K562 (cell line): ENCODE data around the gene TSC22D2. TPM values are rescaled to one million over a fixed set of nuclear protein-coding genes. Genes with fewer than 3 reads are reported as not detected.

Experiments
- ATAC-seq: fragments of 200-7000 bp; cut with Tn5 transposase; 3 replicates; pipeline ENCODE4 v1.9.1; 2020; ENCODE audit warnings: moderate library complexity
- BruUV-seq: library from RNA; stranded (reverse); fragments of 400-500 nt; replicated peaks from 2 replicates; lab custom pipeline; 2021; lab: Mats Ljungman, UMichigan
- CTCF ChIA-PET: fragments of 300-600 bp; formaldehyde crosslinking; extraction: SDS; loops from one replicate; lab custom pipeline; 2021; ENCODE audit warnings: low intra/inter-chr PET ratio; lab: Yijun Ruan, JAX
- POLR2A ChIA-PET: fragments of 300-600, 350-650 bp; sonication (Branson Sonifier 250); formaldehyde crosslinking; extraction: SDS; loops from one replicate; lab custom pipeline; 2021; ENCODE audit warnings: antibody characterized with exemption, inconsistent platforms; lab: Yijun Ruan, JAX
- DNase-seq, 4 experiments: peaks; one replicate each; pipeline versions ENCODE4 v3.0.0 to v3.0.0-alpha.2; 2011 to 2018; ENCODE audit warnings: low spot score in 3 of 4, mixed read lengths in 3 of 4; ENCODE audit errors: extremely low read depth in 1 of 4
- FAIRE-seq: peaks from 2 replicates; lab custom pipeline; 2011; peaks lifted over from hg19 to GRCh38; lab: Jason Lieb, UNC
- H2AFZ ChIP-seq: 2 replicates; pipeline ENCODE4 v1.6.0; 2011; ENCODE audit warnings: low read depth, low read length, control low read depth, inconsistent platforms
- H3K27ac ChIP-seq: fragments of 200-600 bp; 3 replicates; pipeline ENCODE4 v1.8.0; 2011; ENCODE audit warnings: low read depth, mild to moderate bottlenecking, control low read depth, inconsistent platforms, low read length, moderate library complexity, mixed read lengths; ENCODE audit errors: extremely low read depth
- H3K27me3 ChIP-seq, 2 experiments: fragments of 300-600 bp in 1 of 2; 2 replicates in 1 of 2; 3 replicates in 1 of 2; pipeline versions ENCODE4 v1.6.0 to v1.8.0; 2011; ENCODE audit warnings: inconsistent platforms in 2 of 2, low read length in 2 of 2, mild to moderate bottlenecking in 1 of 2, mixed read lengths in 1 of 2, moderate library complexity in 1 of 2; ENCODE audit not compliant: control insufficient read depth in 2 of 2, insufficient read depth in 2 of 2
- H3K36me3 ChIP-seq: fragments of 300-600 bp; 3 replicates; pipeline ENCODE4 v1.8.0; 2011; ENCODE audit warnings: mild to moderate bottlenecking, low read length, inconsistent platforms; ENCODE audit not compliant: control insufficient read depth, insufficient read depth
- H3K4me1 ChIP-seq, 2 experiments: fragments of 200-600 bp in 1 of 2; replicated peaks in 1 of 2; 2 replicates in 1 of 2; 3 replicates in 1 of 2; pipeline versions ENCODE4 v1.5.1 to v1.8.0; 2011; ENCODE audit warnings: inconsistent platforms in 2 of 2, low read length in 2 of 2, mild to moderate bottlenecking in 1 of 2, mixed read lengths in 1 of 2, moderate library complexity in 1 of 2; ENCODE audit not compliant: control insufficient read depth in 2 of 2, insufficient read depth in 2 of 2
- H3K4me2 ChIP-seq: 2 replicates; pipeline ENCODE4 v1.6.1; 2011; ENCODE audit warnings: low read length, control low read depth, inconsistent platforms, mixed read lengths; ENCODE audit not compliant: insufficient read depth
- H3K4me3 ChIP-seq: fragments of 200-600 bp; sonication (generic), shearing (Covaris generic); 2 replicates; pipeline ENCODE4 v1.5.1; 2016; ENCODE audit warnings: control low read depth, inconsistent platforms
- H3K79me2 ChIP-seq: fragments of 200-600 bp; 3 replicates; pipeline ENCODE4 v1.8.0; 2011; ENCODE audit warnings: low read length, inconsistent platforms; ENCODE audit not compliant: control insufficient read depth, insufficient read depth
- H3K9ac ChIP-seq, 2 experiments: 2 replicates each; pipeline versions ENCODE4 v1.6.0 to v1.6.1; 2011; ENCODE audit warnings: low read depth in 2 of 2, low read length in 2 of 2, control low read depth in 1 of 2, inconsistent platforms in 1 of 2, mild to moderate bottlenecking in 1 of 2, mixed read lengths in 1 of 2; ENCODE audit not compliant: insufficient read depth in 1 of 2
- H3K9me1 ChIP-seq: one replicate; pipeline ENCODE4 v1.6.0; 2011; ENCODE audit warnings: inconsistent platforms, mild to moderate bottlenecking, low read length, moderate library complexity; ENCODE audit not compliant: control insufficient read depth, insufficient read depth
- H3K9me3 ChIP-seq: replicated peaks from 2 replicates; pipeline ENCODE4 v1.5.1; 2011; ENCODE audit warnings: low read depth, low read length, inconsistent platforms; ENCODE audit not compliant: control insufficient read depth, insufficient read depth
- H4K20me1 ChIP-seq: replicated peaks from 2 replicates; pipeline ENCODE4 v1.6.1; 2011; ENCODE audit warnings: low read length, inconsistent platforms, mixed read lengths; ENCODE audit not compliant: control insufficient read depth, insufficient read depth
- CEBPG ChIP-seq, 3 experiments: fragments of 200-800 bp in 1 of 3; sonication (Bioruptor generic) in 1 of 3; sonication (generic) in 1 of 3; formaldehyde crosslinking in 1 of 3; IDR thresholded peaks in 2 of 3; conservative IDR thresholded peaks in 1 of 3; 2 replicates each; pipeline versions ENCODE4 v1.6.1 to v1.8.0; 2016 to 2022; ENCODE audit warnings: missing compliant biosample characterization in 2 of 3, missing genetic modification characterization in 2 of 3, mild to moderate bottlenecking in 1 of 3, missing genetic modification reagents in 1 of 3
- DACH1 ChIP-seq: fragments of 450-650 bp; IDR thresholded peaks from 2 replicates; pipeline ENCODE4 v1.6.1; 2018; ENCODE audit not compliant: partially characterized antibody
- HOXB6 ChIP-seq: fragments of 250-450 bp; sonication (Bioruptor Pico); IDR thresholded peaks from 2 replicates; pipeline ENCODE4 v1.5.1; 2022; ENCODE audit warnings: mild to moderate bottlenecking, borderline replicate concordance
- IRF2 ChIP-seq: sonication (generic); formaldehyde crosslinking; IDR thresholded peaks from 2 replicates; pipeline ENCODE4 v1.8.1; 2022; ENCODE audit warnings: mild to moderate bottlenecking, missing genetic modification reagents
- TAF9B ChIP-seq: fragments of 450-650 bp; IDR thresholded peaks from 2 replicates; pipeline ENCODE4 v1.6.1; 2018; ENCODE audit warnings: mild to moderate bottlenecking; ENCODE audit not compliant: partially characterized antibody
- TCF7L2 ChIP-seq: fragments of 150-350 bp; IDR thresholded peaks from 2 replicates; pipeline ENCODE4 v1.6.1; 2016; ENCODE audit warnings: low read depth, mild to moderate bottlenecking, low read length, moderate library complexity
- TRIM24 ChIP-seq, 2 experiments: fragments of 450-650 bp; IDR thresholded peaks; 2 replicates each; pipeline ENCODE4 v1.6.1; 2016
- ZNF431 ChIP-seq: sonication (generic); formaldehyde crosslinking; IDR thresholded peaks from 2 replicates; pipeline ENCODE4 v1.8.0; 2022; ENCODE audit warnings: mild to moderate bottlenecking, missing genetic modification reagents
- in situ Hi-C: fragments of 300-500 bp; cut with MboI; formaldehyde crosslinking; loops from 4 replicates; pipeline ENCODE4 v1.15.0; 2018; ENCODE audit warnings: inconsistent platforms, mixed read lengths
- intact Hi-C: fragments of 100-400 bp; cut with micrococcal nuclease; formaldehyde crosslinking; loops from 2 replicates; pipeline ENCODE4 v1.14.2; 2022
- polyA plus RNA-seq, 8 experiments: library from polyadenylated mRNA; depleted of rRNA in 4 of 8; stranded (reverse) in 5 of 8; unstranded in 3 of 8; fragments of >200 nt; fragmentation: Nextera tagmentation in 2 of 8; fragmentation: Illumina TruSeq in 1 of 8; extraction: Ambion mirVana in 2 of 8; extraction: Trizol in 1 of 8; gene quantifications; 2 replicates each; pipeline versions ENCODE4 v1.2.1 to v1.2.3, GENCODE V29; 2011 to 2014; ENCODE audit warnings: inconsistent platforms in 1 of 8, missing spikeins in 1 of 8
- total RNA-seq, 7 experiments: library from RNA; depleted of rRNA in 6 of 7; stranded (reverse); fragments of >200 nt in 6 of 7; fragmentation: Illumina TruSeq in 2 of 7; extraction: Trizol in 2 of 7; gene quantifications; 2 replicates each; pipeline versions ENCODE4 v1.2.1 to v1.2.3, GENCODE V29; 2011 to 2021; ENCODE audit warnings: low replicate concordance in 1 of 7
- TF ChIP-seq, protein P1 (sequence below): fragments of 450-650 bp; IDR thresholded peaks from 2 replicates; pipeline ENCODE4 v1.6.1; 2016; ENCODE audit warnings: missing biosample characterization, missing genetic modification characterization
- TF ChIP-seq, protein P2 (sequence below): fragments of 250-450 bp; sonication (Bioruptor Pico); IDR thresholded peaks from 2 replicates; pipeline ENCODE4 v1.5.1; 2021; ENCODE audit warnings: mild to moderate bottlenecking

Gene TSC22D2
- total and polyA plus RNA-seq, 9 of the 15 experiments (the other 6 are each of a cell fraction or from before 2014, with no cell fraction given) = 5.5 to 44.0 (median 19.3) TPM

DNA sequence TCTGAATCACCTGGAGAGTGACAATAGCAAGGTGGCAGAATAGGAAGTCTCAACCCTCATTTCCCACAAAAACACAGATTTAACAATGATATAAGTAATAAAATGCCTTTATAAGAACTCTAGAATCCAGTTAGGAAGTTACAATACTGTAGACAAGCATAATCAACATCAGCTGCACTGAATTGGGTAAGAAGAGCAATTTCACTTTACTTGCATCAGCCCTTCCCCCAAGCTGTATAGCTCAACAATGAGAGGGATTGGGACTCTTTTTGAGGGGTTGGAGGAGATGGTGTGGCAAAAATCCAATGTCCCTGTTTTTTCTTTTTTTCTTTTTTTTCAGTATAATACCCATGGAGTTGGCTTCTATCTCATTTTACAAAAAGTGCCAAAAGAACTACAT is 75.1 kb downstream of the TSC22D2 start:
- DNase-seq (no peak), ATAC-seq (peak; percentile 83), FAIRE-seq (no peak)
- Histone ChIP-seq H4K20me1 (no peaks in the 10 kb centered on the region), H2AFZ (no peak overlapping the region), H3K4me3 (no peak overlapping the region), H3K4me2 (no peak overlapping the region), H3K9me1 (no peaks in the 10 kb centered on the region), H3K36me3 (no peaks in the 10 kb centered on the region), H3K27ac (no peak overlapping the region), H3K79me2 (no peaks in the 10 kb centered on the region), H3K27me3 (no peaks in the 10 kb centered on the region), H3K9me3 (no peaks in the 10 kb centered on the region; the same call in 1 of the 2 replicates), H3K4me1 (no peaks in the 10 kb centered on the region), H3K9ac (no peak overlapping the region)
- no TSS peak for BruUV-seq
- TF ChIP-seq TRIM24 (IDR thresholded peaks at IDR 0.05) = peak; percentile 91; a peak in 3 of 4 replicates
- TF ChIP-seq, protein P1, sequence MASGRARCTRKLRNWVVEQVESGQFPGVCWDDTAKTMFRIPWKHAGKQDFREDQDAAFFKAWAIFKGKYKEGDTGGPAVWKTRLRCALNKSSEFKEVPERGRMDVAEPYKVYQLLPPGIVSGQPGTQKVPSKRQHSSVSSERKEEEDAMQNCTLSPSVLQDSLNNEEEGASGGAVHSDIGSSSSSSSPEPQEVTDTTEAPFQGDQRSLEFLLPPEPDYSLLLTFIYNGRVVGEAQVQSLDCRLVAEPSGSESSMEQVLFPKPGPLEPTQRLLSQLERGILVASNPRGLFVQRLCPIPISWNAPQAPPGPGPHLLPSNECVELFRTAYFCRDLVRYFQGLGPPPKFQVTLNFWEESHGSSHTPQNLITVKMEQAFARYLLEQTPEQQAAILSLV (tag) = no peak
- TF ChIP-seq TAF9B = no peak
- TF ChIP-seq, protein P2, sequence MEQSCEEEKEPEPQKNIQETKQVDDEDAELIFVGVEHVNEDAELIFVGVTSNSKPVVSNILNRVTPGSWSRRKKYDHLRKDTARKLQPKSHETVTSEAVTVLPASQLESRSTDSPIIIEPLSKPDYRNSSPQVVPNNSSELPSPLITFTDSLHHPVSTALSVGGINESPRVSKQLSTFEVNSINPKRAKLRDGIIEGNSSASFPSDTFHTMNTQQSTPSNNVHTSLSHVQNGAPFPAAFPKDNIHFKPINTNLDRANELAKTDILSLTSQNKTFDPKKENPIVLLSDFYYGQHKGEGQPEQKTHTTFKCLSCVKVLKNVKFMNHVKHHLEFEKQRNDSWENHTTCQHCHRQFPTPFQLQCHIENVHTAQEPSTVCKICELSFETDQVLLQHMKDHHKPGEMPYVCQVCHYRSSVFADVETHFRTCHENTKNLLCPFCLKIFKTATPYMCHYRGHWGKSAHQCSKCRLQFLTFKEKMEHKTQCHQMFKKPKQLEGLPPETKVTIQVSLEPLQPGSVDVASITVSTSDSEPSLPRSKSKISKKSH = no peak
- no peak for TF ChIP-seq DACH1
- no peak for TF ChIP-seq HOXB6
- TF ChIP-seq ZNF431 (CRISPR knock-in tag) = no peak
- TF ChIP-seq TCF7L2 = no peak
- peak; percentile 58 for TF ChIP-seq CEBPG (CRISPR knock-in tag; IDR thresholded peaks at IDR 0.05)
- peak in 1 of 2 experiments; percentile 76; a peak in 2 of 4 replicates for TF ChIP-seq CEBPG (tag; conservative IDR thresholded peaks at IDR 0.05 in 1 of 2, IDR thresholded peaks at IDR 0.05 in 1 of 2)
- no peak for TF ChIP-seq IRF2 (CRISPR knock-in tag)
- POLR2A ChIA-PET = interaction anchor here (1.1 kb wide), 1 partner anchor 17 kb away, joined by 4 read pairs; no protein-coding TSS in a partner anchor
- intact Hi-C loops (no loop called here), in situ Hi-C loops (no loop called here)
- CTCF ChIA-PET = no interaction called here
